Trophoblast cell (in vitro differentiated cells and primary cell): ENCODE measurements around the gene LIPT1.
A peak's percentile ranks its signal among the peaks of the same experiment; 100 is the strongest.

Experiments used
- DNase-seq, 2 donors: peaks; one replicate each; pipeline ENCODE4 v3.0.0-alpha.2; 2016
- H2AFZ ChIP-seq: 2 replicates; pipeline ENCODE4 v1.6.1; 2013; ENCODE audit warnings: low read length, moderate library complexity, mild to moderate bottlenecking; ENCODE audit not compliant: insufficient read depth, poor library complexity
- H2AK5ac ChIP-seq: 2 replicates; pipeline ENCODE4 v1.6.1; 2013; ENCODE audit warnings: mild to moderate bottlenecking, low read length
- H2BK120ac ChIP-seq: 2 replicates; pipeline ENCODE4 v1.6.1; 2013; ENCODE audit warnings: low read length, mild to moderate bottlenecking, moderate library complexity; ENCODE audit not compliant: insufficient read depth, poor library complexity
- H2BK12ac ChIP-seq: 2 replicates; pipeline ENCODE4 v1.6.1; 2013; ENCODE audit warnings: mild to moderate bottlenecking, low read length, moderate library complexity
- H2BK5ac ChIP-seq: 2 replicates; pipeline ENCODE4 v1.6.1; 2013; ENCODE audit warnings: low read length, low read depth, moderate library complexity, mild to moderate bottlenecking; ENCODE audit not compliant: poor library complexity
- H3K14ac ChIP-seq: 2 replicates; pipeline ENCODE4 v1.6.1; 2013; ENCODE audit warnings: mild to moderate bottlenecking, low read length
- H3K18ac ChIP-seq: 2 replicates; pipeline ENCODE4 v1.6.1; 2013; ENCODE audit warnings: mild to moderate bottlenecking, low read length
- H3K23ac ChIP-seq: 2 replicates; pipeline ENCODE4 v1.6.1; 2013; ENCODE audit warnings: low read length
- H3K27ac ChIP-seq: 2 replicates; pipeline ENCODE4 v1.5.1; 2013; ENCODE audit warnings: low read depth, mild to moderate bottlenecking, inconsistent platforms, low read length, moderate library complexity
- H3K27me3 ChIP-seq: 2 replicates; pipeline ENCODE4 v1.6.1; 2013; ENCODE audit warnings: inconsistent platforms, mild to moderate bottlenecking, low read length, moderate library complexity; ENCODE audit not compliant: insufficient read depth
- H3K36me3 ChIP-seq, 2 experiments: 1 replicate in 1 of 2; 2 replicates in 1 of 2; pipeline ENCODE4 v1.6.1; 2013; ENCODE audit warnings: low read length in 2 of 2, mild to moderate bottlenecking in 2 of 2, moderate library complexity in 1 of 2; ENCODE audit not compliant: insufficient read depth in 2 of 2, control insufficient read depth in 1 of 2
- H3K4ac ChIP-seq: 2 replicates; pipeline ENCODE4 v1.6.1; 2013; ENCODE audit warnings: low read depth, mild to moderate bottlenecking, low read length, moderate library complexity
- H3K4me1 ChIP-seq, 2 experiments: 1 replicate in 1 of 2; 2 replicates in 1 of 2; pipeline ENCODE4 v1.6.1; 2013; ENCODE audit warnings: low read length in 2 of 2, mild to moderate bottlenecking in 2 of 2, moderate library complexity in 1 of 2; ENCODE audit not compliant: insufficient read depth in 2 of 2, control insufficient read depth in 1 of 2
- H3K4me2 ChIP-seq: 2 replicates; pipeline ENCODE4 v1.6.1; 2013; ENCODE audit warnings: inconsistent platforms, mild to moderate bottlenecking, low read length, moderate library complexity
- H3K4me3 ChIP-seq: 2 replicates; pipeline ENCODE4 v1.5.1; 2013; ENCODE audit warnings: mild to moderate bottlenecking, low read depth, low read length, inconsistent platforms
- H3K79me1 ChIP-seq: one replicate; pipeline ENCODE4 v1.6.1; 2013; ENCODE audit warnings: low read length
- H3K79me2 ChIP-seq: 2 replicates; pipeline ENCODE4 v1.6.1; 2013; ENCODE audit warnings: low read length, mild to moderate bottlenecking; ENCODE audit not compliant: control insufficient read depth, insufficient read depth, poor library complexity
- H3K9ac ChIP-seq: 2 replicates; pipeline ENCODE4 v1.6.1; 2013; ENCODE audit warnings: mild to moderate bottlenecking, low read length
- H3K9me3 ChIP-seq: 2 replicates; pipeline ENCODE4 v1.6.1; 2013; ENCODE audit warnings: low read depth, mild to moderate bottlenecking, control low read depth, inconsistent platforms, low read length; ENCODE audit not compliant: insufficient read depth
- H4K12ac ChIP-seq: 2 replicates; pipeline ENCODE4 v1.6.1; 2013; ENCODE audit warnings: low read depth, mild to moderate bottlenecking, low read length, moderate library complexity
- H4K8ac ChIP-seq: 2 replicates; pipeline ENCODE4 v1.6.1; 2013; ENCODE audit warnings: low read depth, mild to moderate bottlenecking, low read length, moderate library complexity
- H4K91ac ChIP-seq: one replicate; pipeline ENCODE4 v1.6.1; 2013; ENCODE audit warnings: low read depth, mild to moderate bottlenecking, low read length, moderate library complexity
- WGBS: extraction: QIAGEN DNeasy Blood & Tissue Kit; methylation state at CpG from one replicate; pipeline ENCODE4 v1.1.7; 2013; ENCODE audit warnings: missing lambda C conversion rate; ENCODE audit not compliant: insufficient read length, insufficient coverage; ENCODE audit errors: extremely low coverage; 5-methylcytosine and 5-hydroxymethylcytosine counted together

Gene LIPT1

GRCh38 chr2:99152199-99152895 is 2.4 kb upstream of the LIPT1 start:
- Histone ChIP-seq H3K9ac (no peak overlapping the region), H3K36me3 (no peaks in the 10 kb centered on the region), H3K79me1 (peaks cover 7% of the 10 kb centered on the region), H3K4me2 (no peak overlapping the region), H4K12ac (no peak overlapping the region), H2BK120ac (no peak overlapping the region), H4K91ac (no peak overlapping the region), H2BK12ac (no peak overlapping the region), H3K18ac (no peak overlapping the region), H2AK5ac (no peak overlapping the region), H3K14ac (no peak overlapping the region), H3K4ac (no peak overlapping the region), H2BK5ac (no peak overlapping the region), H3K4me3 (no peak overlapping the region), H3K27ac (no peak overlapping the region), H2AFZ (no peak overlapping the region), H3K79me2 (peaks cover 4% of the 10 kb centered on the region), H4K8ac (no peak overlapping the region), H3K27me3 (no peaks in the 10 kb centered on the region), H3K4me1 (peaks cover 5 to 8% of the 10 kb centered on the region in 2 experiments), H3K9me3 (no peaks in the 10 kb centered on the region), H3K23ac (no peak overlapping the region)
- no CpG with 5 or more reads among the region's 7 CpGs for WGBS
- no peak for DNase-seq

- Histone ChIP-seq H3K4me1 (peaks cover 5 to 8% of the 10 kb centered on the region in 2 experiments), H3K36me3 (no peaks in the 10 kb centered on the region), H3K79me2 (peaks cover 4% of the 10 kb centered on the region), H3K79me1 (peaks cover 7% of the 10 kb centered on the region), H4K91ac (peak overlapping the region; percentile 70), H2BK120ac (no peak overlapping the region), H2BK12ac (no peak overlapping the region), H3K9me3 (no peaks in the 10 kb centered on the region), H3K4ac (no peak overlapping the region), H3K4me3 (peak overlapping the region; percentile 85), H3K4me2 (peak overlapping the region; percentile 82), H3K14ac (peak overlapping the region; percentile 83), H4K12ac (peak overlapping the region; percentile 72), H3K9ac (peak overlapping the region; percentile 63), H3K18ac (no peak overlapping the region), H3K27ac (no peak overlapping the region), H2AFZ (peak overlapping the region; percentile 88), H2BK5ac (no peak overlapping the region), H2AK5ac (no peak overlapping the region), H3K23ac (no peak overlapping the region), H4K8ac (peak overlapping the region; percentile 93), H3K27me3 (no peaks in the 10 kb centered on the region)
- DNase-seq = no peak
- no CpG with 5 or more reads among the region's 12 CpGs for WGBS
Observed at GRCh38 chr2:99153921-99154604, 704 bp upstream of the LIPT1 start.

GRCh38 chr2:99156891-99157290 is 2.1 kb downstream of the LIPT1 start:
- Histone ChIP-seq H2AFZ (no peak overlapping the region), H3K4me1 (peaks cover 5 to 8% of the 10 kb centered on the region in 2 experiments), H3K27ac (no peak overlapping the region), H3K79me2 (peaks cover 4% of the 10 kb centered on the region), H2BK12ac (no peak overlapping the region), H3K18ac (no peak overlapping the region), H2BK120ac (no peak overlapping the region), H3K14ac (no peak overlapping the region), H3K27me3 (no peaks in the 10 kb centered on the region), H3K9me3 (no peaks in the 10 kb centered on the region), H3K4ac (no peak overlapping the region), H2BK5ac (no peak overlapping the region), H2AK5ac (no peak overlapping the region), H3K4me3 (no peak overlapping the region), H4K12ac (no peak overlapping the region), H3K9ac (no peak overlapping the region), H3K4me2 (no peak overlapping the region), H3K36me3 (no peaks in the 10 kb centered on the region), H3K23ac (no peak overlapping the region), H4K8ac (no peak overlapping the region), H3K79me1 (peaks cover 7% of the 10 kb centered on the region), H4K91ac (no peak overlapping the region)
- no peak for DNase-seq
- no CpG with 5 or more reads among the region's 1 CpG for WGBS

GRCh38 chr2:99158599-99158998 is 3.8 kb downstream of the LIPT1 start:
- peaks cover 5 to 8% of the 10 kb centered on the region in 2 experiments for H3K4me1 ChIP-seq
- no peak overlapping the region for H4K8ac ChIP-seq
- H3K79me1 ChIP-seq = peaks cover 7% of the 10 kb centered on the region
- H3K79me2 ChIP-seq = peaks cover 4% of the 10 kb centered on the region
- H2BK12ac ChIP-seq = no peak overlapping the region
- no peak overlapping the region for H2AFZ ChIP-seq
- H3K4me3 ChIP-seq = no peak overlapping the region
- no peak overlapping the region for H4K12ac ChIP-seq
- DNase-seq = no peak
- WGBS = no CpG with 5 or more reads among the region's 5 CpGs
- H2BK120ac ChIP-seq = no peak overlapping the region
- no peak overlapping the region for H3K14ac ChIP-seq
- H3K23ac ChIP-seq = no peak overlapping the region
- H2AK5ac ChIP-seq = no peak overlapping the region
- no peak overlapping the region for H2BK5ac ChIP-seq
- H3K18ac ChIP-seq = no peak overlapping the region
- H3K9me3 ChIP-seq = no peaks in the 10 kb centered on the region
- no peak overlapping the region for H3K4ac ChIP-seq
- H4K91ac ChIP-seq = no peak overlapping the region
- no peaks in the 10 kb centered on the region for H3K27me3 ChIP-seq
- H3K27ac ChIP-seq = no peak overlapping the region
- no peak overlapping the region for H3K4me2 ChIP-seq
- no peaks in the 10 kb centered on the region for H3K36me3 ChIP-seq
- no peak overlapping the region for H3K9ac ChIP-seq
